PC-3 (cell line): ENCODE results near the gene SFXN3. TPM values are rescaled to one million over a fixed set of nuclear protein-coding genes. Genes with fewer than 3 reads are reported as not detected.
A peak's percentile ranks its signal among the peaks of the same experiment; 100 is the strongest.

ENCODE experiments used
- ATAC-seq: fragments of 200-7000 bp; cut with Tn5 transposase; 2 replicates; pipeline ENCODE4 v1.9.1; 2020; ENCODE audit warnings: mild to moderate bottlenecking, moderate library complexity
- BruUV-seq: library from RNA; stranded (reverse); fragments of 400-500 nt; replicated peaks from 2 replicates; lab custom pipeline; 2021; lab: Mats Ljungman, UMichigan
- CTCF ChIA-PET: fragments of 300-600 bp; sonication (Branson Sonifier 250); formaldehyde crosslinking; loops from one replicate; lab custom pipeline; 2022; ENCODE audit warnings: antibody characterized with exemption; lab: Charles Lee
- POLR2A ChIA-PET: fragments of 300-600 bp; sonication (Branson Sonifier 250); formaldehyde crosslinking; loops from one replicate; lab custom pipeline; 2022; ENCODE audit warnings: antibody characterized with exemption; ENCODE audit not compliant: unreplicated experiment; lab: Charles Lee
- DNase-seq: peaks from one replicate; pipeline ENCODE4 v3.0.0-alpha.2; 2015
- H2AFZ ChIP-seq: fragments of 300-600 bp; sonication (generic); 2 replicates; pipeline ENCODE4 v1.6.0; 2016; ENCODE audit warnings: antibody characterized with exemption, low read length
- H3F3A ChIP-seq: fragments of 300-600 bp; sonication (generic); one replicate; pipeline ENCODE4 v1.6.0; 2017; ENCODE audit warnings: antibody characterized with exemption, low read length, control low read depth, mild to moderate bottlenecking; ENCODE audit not compliant: unreplicated experiment
- H3K27ac ChIP-seq: fragments of 300-600 bp; sonication (generic); 2 replicates; pipeline ENCODE4 v1.5.1; 2016; ENCODE audit warnings: mild to moderate bottlenecking, low read length
- H3K27me3 ChIP-seq: fragments of 300-600 bp; sonication (generic); 2 replicates; pipeline ENCODE4 v1.6.1; 2016; ENCODE audit warnings: low read length, mixed read lengths
- H3K36me3 ChIP-seq: fragments of 300-600 bp; sonication (generic); 2 replicates; pipeline ENCODE4 v1.6.1; 2016; ENCODE audit warnings: low read depth, mixed run types, low read length, mixed read lengths
- H3K4me1 ChIP-seq: fragments of 300-600 bp; sonication (generic); 2 replicates; pipeline ENCODE4 v1.5.1; 2016; ENCODE audit warnings: low read length; ENCODE audit not compliant: insufficient read depth
- H3K4me2 ChIP-seq: fragments of 300-600 bp; sonication (generic); 2 replicates; pipeline ENCODE4 v1.6.0; 2016; ENCODE audit warnings: low read length
- H3K4me3 ChIP-seq: fragments of 300-600 bp; sonication (generic); 2 replicates; pipeline ENCODE4 v1.5.1; 2016; ENCODE audit warnings: mild to moderate bottlenecking, low read length, mixed read lengths
- H3K79me2 ChIP-seq: fragments of 300-600 bp; sonication (generic); 2 replicates; pipeline ENCODE4 v1.6.1; 2017; ENCODE audit warnings: low read length, mixed read lengths
- H3K9ac ChIP-seq: fragments of 300-600 bp; sonication (generic); 2 replicates; pipeline ENCODE4 v1.6.0; 2016; ENCODE audit warnings: mild to moderate bottlenecking, low read length
- H3K9me2 ChIP-seq: fragments of 300-600 bp; sonication (generic); replicated peaks from 2 replicates; pipeline ENCODE4 v1.6.1; 2016; ENCODE audit warnings: mixed run types, low read length, mixed read lengths
- H3K9me3 ChIP-seq: fragments of 300-600 bp; sonication (generic); 2 replicates; pipeline ENCODE4 v1.6.1; 2016; ENCODE audit warnings: low read length, mixed read lengths
- H4K20me1 ChIP-seq: fragments of 300-600 bp; sonication (generic); 2 replicates; pipeline ENCODE4 v1.6.1; 2016; ENCODE audit warnings: low read length, mixed read lengths
- EZH2 ChIP-seq: fragments of 300-600 bp; sonication (generic); IDR thresholded peaks from one replicate; pipeline ENCODE4 v1.6.1; 2017; ENCODE audit warnings: antibody characterized with exemption, mild to moderate bottlenecking, low read length; ENCODE audit not compliant: unreplicated experiment
- EZH2phosphoT487 ChIP-seq: fragments of 300-600 bp; sonication (generic); IDR thresholded peaks from 2 replicates; pipeline ENCODE4 v1.6.1; 2018; ENCODE audit warnings: mild to moderate bottlenecking, antibody characterized with exemption, low read length, borderline replicate concordance
- intact Hi-C: fragments of 100-400 bp; cut with micrococcal nuclease; formaldehyde crosslinking; loops from 2 replicates; pipeline ENCODE4 v1.9.0; 2023
- total RNA-seq: library from RNA; depleted of rRNA; stranded (reverse); fragments of >200 nt; gene quantifications from 2 replicates; pipeline ENCODE4 v1.2.3, GENCODE V29; 2014
- TF ChIP-seq, protein P1 (sequence below): fragments of 300-600 bp; sonication (generic); conservative IDR thresholded peaks from 2 replicates; pipeline ENCODE4 v1.5.1; 2017; ENCODE audit warnings: antibody characterized with exemption, low read depth, mild to moderate bottlenecking, low read length

The SFXN3 gene
- total RNA-seq, 1 experiment from 2014 or later: 46.7 TPM

DNA sequence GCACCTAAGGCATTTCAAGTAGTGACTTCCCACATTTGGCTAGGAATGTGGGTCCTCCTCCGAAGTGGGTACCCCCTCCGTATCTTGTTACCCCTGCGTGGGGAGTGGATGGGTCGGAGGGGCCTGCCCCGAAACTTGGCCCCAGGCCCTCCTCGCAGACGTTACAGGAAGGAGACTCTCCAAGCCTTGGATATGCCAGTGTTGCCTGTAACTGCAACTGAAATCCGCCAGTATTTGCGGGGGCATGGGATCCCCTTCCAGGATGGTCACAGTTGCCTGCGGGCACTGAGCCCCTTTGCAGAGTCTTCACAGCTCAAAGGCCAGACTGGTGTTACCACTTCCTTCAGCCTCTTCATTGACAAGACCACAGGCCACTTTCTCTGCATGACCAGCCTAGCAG, 42.9 kb upstream of the SFXN3 start:
- CTCF ChIA-PET: no interaction called here
- 0 out of 2 replicates have a peak overlapping the region, but pooled peaks have one; percentile 74 for H3K27ac ChIP-seq
- no peaks in the 10 kb centered on the region for H3K9me2 ChIP-seq
- peaks cover 30% of the 10 kb centered on the region for H3K4me1 ChIP-seq
- POLR2A ChIA-PET: no interaction called here
- no peak for ATAC-seq
- peaks cover 14% of the 10 kb centered on the region for H4K20me1 ChIP-seq
- intact Hi-C loops: no loop called here
- peak overlapping the region; percentile 97 for H3K9ac ChIP-seq
- BruUV-seq: no TSS peak
- H3K4me3 ChIP-seq: peak overlapping the region; percentile 99
- peak overlapping the region; percentile 98 for H3K4me2 ChIP-seq
- no peaks in the 10 kb centered on the region for H3K27me3 ChIP-seq
- H3F3A ChIP-seq: no peaks in the 10 kb centered on the region
- H3K36me3 ChIP-seq: peaks cover 16% of the 10 kb centered on the region; the same call in 1 of the 2 replicates
- H3K79me2 ChIP-seq: peaks cover 58% of the 10 kb centered on the region
- no peaks in the 10 kb centered on the region for H3K9me3 ChIP-seq
- TF ChIP-seq, protein P1, sequence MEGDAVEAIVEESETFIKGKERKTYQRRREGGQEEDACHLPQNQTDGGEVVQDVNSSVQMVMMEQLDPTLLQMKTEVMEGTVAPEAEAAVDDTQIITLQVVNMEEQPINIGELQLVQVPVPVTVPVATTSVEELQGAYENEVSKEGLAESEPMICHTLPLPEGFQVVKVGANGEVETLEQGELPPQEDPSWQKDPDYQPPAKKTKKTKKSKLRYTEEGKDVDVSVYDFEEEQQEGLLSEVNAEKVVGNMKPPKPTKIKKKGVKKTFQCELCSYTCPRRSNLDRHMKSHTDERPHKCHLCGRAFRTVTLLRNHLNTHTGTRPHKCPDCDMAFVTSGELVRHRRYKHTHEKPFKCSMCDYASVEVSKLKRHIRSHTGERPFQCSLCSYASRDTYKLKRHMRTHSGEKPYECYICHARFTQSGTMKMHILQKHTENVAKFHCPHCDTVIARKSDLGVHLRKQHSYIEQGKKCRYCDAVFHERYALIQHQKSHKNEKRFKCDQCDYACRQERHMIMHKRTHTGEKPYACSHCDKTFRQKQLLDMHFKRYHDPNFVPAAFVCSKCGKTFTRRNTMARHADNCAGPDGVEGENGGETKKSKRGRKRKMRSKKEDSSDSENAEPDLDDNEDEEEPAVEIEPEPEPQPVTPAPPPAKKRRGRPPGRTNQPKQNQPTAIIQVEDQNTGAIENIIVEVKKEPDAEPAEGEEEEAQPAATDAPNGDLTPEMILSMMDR: no peak
- TF ChIP-seq EZH2phosphoT487: no peak
- no peak for TF ChIP-seq EZH2
- H2AFZ ChIP-seq: no peak overlapping the region
- no peak for DNase-seq

- TF ChIP-seq EZH2phosphoT487: no peak
- TF ChIP-seq, protein P1: no peak
- no peak for TF ChIP-seq EZH2
- Histone ChIP-seq H3K27me3 (no peaks in the 10 kb centered on the region), H3F3A (no peaks in the 10 kb centered on the region), H3K4me3 (peak overlapping the region; percentile 99), H3K9me2 (no peaks in the 10 kb centered on the region), H3K27ac (no peak overlapping the region), H3K4me1 (peaks cover 30% of the 10 kb centered on the region), H3K79me2 (peaks cover 58% of the 10 kb centered on the region), H3K9me3 (no peaks in the 10 kb centered on the region), H2AFZ (no peak overlapping the region), H3K36me3 (peaks cover 16% of the 10 kb centered on the region; the same call in 1 of the 2 replicates), H3K4me2 (peak overlapping the region; percentile 98), H3K9ac (peak overlapping the region; percentile 97), H4K20me1 (peaks cover 14% of the 10 kb centered on the region)
- intact Hi-C loops: no loop called here
- ChIA-PET CTCF (no interaction called here), POLR2A (no interaction called here)
- ATAC-seq (no peak), DNase-seq (peak; percentile 20)
- no TSS peak for BruUV-seq
Measured at GRCh38 chr10:100989088-100989487, 41.9 kb upstream of the SFXN3 start.

DNA sequence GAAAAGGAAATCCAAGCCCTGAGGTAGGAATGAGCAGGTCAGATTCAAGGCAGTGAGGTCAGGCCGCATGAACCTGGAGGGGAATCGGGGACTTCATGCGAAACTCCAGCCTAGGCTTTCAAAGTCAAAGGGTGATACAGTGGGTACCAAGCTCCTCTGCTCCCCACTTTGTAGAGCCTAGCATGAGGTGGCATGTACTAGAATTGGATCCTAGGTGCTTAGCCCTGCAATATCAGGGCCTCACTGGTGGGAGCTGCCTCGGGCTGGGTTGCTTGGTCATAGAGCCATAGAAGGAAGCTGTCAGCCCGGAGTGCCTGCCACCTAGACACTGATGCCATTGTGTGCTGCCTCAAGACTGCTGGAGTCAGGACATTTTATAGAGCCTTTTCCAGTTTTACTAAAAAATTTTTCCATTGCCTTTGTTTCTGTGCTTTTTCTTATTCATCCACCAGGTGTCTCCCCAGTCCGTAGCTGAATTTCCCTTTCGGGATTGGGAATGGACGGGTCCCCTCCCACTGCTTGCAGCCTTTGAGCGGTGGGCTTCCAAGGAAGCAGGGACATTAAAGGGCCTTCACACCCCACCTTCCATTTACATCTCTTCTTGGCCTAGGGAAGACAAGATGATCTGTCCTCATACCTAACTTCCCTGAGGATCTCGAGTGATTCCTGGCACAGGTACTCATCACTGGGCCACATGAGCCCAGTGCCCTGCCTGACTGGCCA, 36.9 kb upstream of the SFXN3 start:
- peak; percentile 59 for DNase-seq
- Histone ChIP-seq H3K4me2 (no peak overlapping the region), H3K36me3 (peaks cover 16% of the 10 kb centered on the region; the same call in 1 of the 2 replicates), H3K27ac (no peak overlapping the region), H3F3A (no peaks in the 10 kb centered on the region), H2AFZ (no peak overlapping the region), H3K9ac (no peak overlapping the region), H3K4me3 (no peak overlapping the region), H3K79me2 (peaks cover 35% of the 10 kb centered on the region), H3K27me3 (no peaks in the 10 kb centered on the region), H3K9me2 (no peaks in the 10 kb centered on the region), H3K9me3 (no peaks in the 10 kb centered on the region), H4K20me1 (peaks cover 10% of the 10 kb centered on the region), H3K4me1 (peaks cover 36% of the 10 kb centered on the region)
- ChIA-PET CTCF (interaction anchor here (1.9 kb wide), 1 partner anchor 21 kb away, joined by 6 read pairs; no protein-coding TSS in a partner anchor), POLR2A (no interaction called here)
- TSS peak; percentile 2 for BruUV-seq
- ATAC-seq: 0 out of 2 replicates have a peak, but pooled peaks have one; percentile 6
- no peak for TF ChIP-seq EZH2
- no peak for TF ChIP-seq EZH2phosphoT487
- TF ChIP-seq, protein P1: peak; percentile 68
- intact Hi-C loops: loop anchor here (1.0 kb wide), 1 partner anchor 20 kb away; no protein-coding TSS in a partner anchor
